Keratinocyte (primary cell): Measurements from ENCODE around the gene C9orf50. TPM values are rescaled to one million over a fixed set of nuclear protein-coding genes. Genes with fewer than 3 reads are reported as not detected.

Experiments
- DNase-seq: peaks from one replicate; pipeline ENCODE4 v3.0.0-alpha.2; 2011; ENCODE audit warnings: low read depth, missing footprints, low spot score
- FAIRE-seq: peaks from 2 replicates; lab custom pipeline; 2011; peaks lifted over from hg19 to GRCh38; lab: Jason Lieb, UNC
- H2AFZ ChIP-seq: 2 replicates; pipeline ENCODE4 v1.6.0; 2012; ENCODE audit warnings: low read length, control low read depth, inconsistent platforms; ENCODE audit not compliant: control insufficient read depth
- H3K27ac ChIP-seq: 2 replicates; pipeline ENCODE4 v1.5.1; 2011; ENCODE audit warnings: low read length; ENCODE audit not compliant: control insufficient read depth, insufficient read depth
- H3K27me3 ChIP-seq: 3 replicates; pipeline ENCODE4 v1.6.0; 2011; ENCODE audit warnings: low read length; ENCODE audit not compliant: control insufficient read depth, insufficient read depth; ENCODE audit errors: extremely low read depth
- H3K36me3 ChIP-seq, 2 experiments: 2 replicates in 1 of 2; 3 replicates in 1 of 2; pipeline ENCODE4 v1.5.1; 2011; ENCODE audit warnings: low read length in 2 of 2, mild to moderate bottlenecking in 1 of 2; ENCODE audit not compliant: control insufficient read depth in 2 of 2, insufficient read depth in 2 of 2; ENCODE audit errors: extremely low read depth in 1 of 2
- H3K4me1 ChIP-seq: 3 replicates; pipeline ENCODE4 v1.5.1; 2011; ENCODE audit warnings: low read length; ENCODE audit not compliant: control insufficient read depth, insufficient read depth; ENCODE audit errors: extremely low read depth
- H3K4me2 ChIP-seq: 3 replicates; pipeline ENCODE4 v1.6.0; 2011; ENCODE audit warnings: low read depth, low read length; ENCODE audit not compliant: control insufficient read depth, insufficient read depth; ENCODE audit errors: extremely low read depth
- H3K4me3 ChIP-seq, 3 experiments: fragments of 200-600 bp in 1 of 3; sonication (generic) in 1 of 3; 2 replicates in 2 of 3; 3 replicates in 1 of 3; pipeline ENCODE4 v1.5.1; 2011 to 2016; ENCODE audit warnings: low read length in 3 of 3, mild to moderate bottlenecking in 3 of 3, control low read depth in 2 of 3, inconsistent platforms in 1 of 3, low read depth in 1 of 3, mixed read lengths in 1 of 3, mixed run types in 1 of 3, moderate library complexity in 1 of 3; ENCODE audit not compliant: control insufficient read depth in 2 of 3, insufficient read depth in 2 of 3; ENCODE audit errors: extremely low read depth in 1 of 3
- H3K79me2 ChIP-seq: 2 replicates; pipeline ENCODE4 v1.6.0; 2012; ENCODE audit warnings: low read length; ENCODE audit not compliant: control insufficient read depth, insufficient read depth
- H3K9ac ChIP-seq: 3 replicates; pipeline ENCODE4 v1.6.0; 2011; ENCODE audit warnings: low read length; ENCODE audit not compliant: control insufficient read depth, insufficient read depth; ENCODE audit errors: extremely low read depth
- H3K9me1 ChIP-seq: 3 replicates; pipeline ENCODE4 v1.6.0; 2011; ENCODE audit warnings: low read length; ENCODE audit not compliant: control insufficient read depth, insufficient read depth; ENCODE audit errors: extremely low read depth
- H3K9me3 ChIP-seq: 2 replicates; pipeline ENCODE4 v1.5.1; 2012; ENCODE audit warnings: low read depth, low read length; ENCODE audit not compliant: control insufficient read depth
- H4K20me1 ChIP-seq: 3 replicates; pipeline ENCODE4 v1.6.0; 2011; ENCODE audit warnings: low read length; ENCODE audit not compliant: control insufficient read depth, insufficient read depth; ENCODE audit errors: extremely low read depth
- EZH2 ChIP-seq: IDR thresholded peaks from one replicate; pipeline ENCODE4 v1.6.1; 2012; ENCODE audit warnings: inconsistent platforms, mild to moderate bottlenecking, low read length, moderate library complexity
- dilution Hi-C: fragments of 300-500 bp; cut with MboI; formaldehyde crosslinking; loops from one replicate; pipeline ENCODE4 v1.7.0; 2020; ENCODE audit warnings: low sequenced_read_pairs; ENCODE audit not compliant: extremely low pct_ligation_motif_present
- polyA plus RNA-seq, 5 experiments: library from polyadenylated mRNA; depleted of rRNA in 3 of 5; stranded (reverse) in 3 of 5; stranded (forward) in 1 of 5; unstranded in 1 of 5; fragments of >200 nt; gene quantifications; 1 replicate in 1 of 5; 2 replicates in 3 of 5; 3 replicates in 1 of 5; pipeline versions ENCODE4 v1.2.1 to v1.2.3, GENCODE V29; 2011 to 2012; ENCODE audit warnings: missing spikeins in 2 of 5, low read depth in 1 of 5, low replicate concordance in 1 of 5
- TF ChIP-seq, protein P1 (sequence below), 3 experiments: IDR thresholded peaks in 1 of 3; conservative IDR thresholded peaks in 1 of 3; optimal IDR thresholded peaks in 1 of 3; 2 replicates in 2 of 3; 3 replicates in 1 of 3; pipeline versions ENCODE3 to v1.5.1; 2011; ENCODE audit warnings: low read length in 3 of 3, mild to moderate bottlenecking in 3 of 3, moderate library complexity in 2 of 3, control low read depth in 1 of 3, inconsistent platforms in 1 of 3; ENCODE audit not compliant: insufficient read depth in 2 of 3; ENCODE audit errors: extremely low read depth in 1 of 3

Gene C9orf50
- polyA plus RNA-seq, 1 donor (not counting 4 experiments of a cell fraction or from before 2014, with no cell fraction given) = not detected

DNA sequence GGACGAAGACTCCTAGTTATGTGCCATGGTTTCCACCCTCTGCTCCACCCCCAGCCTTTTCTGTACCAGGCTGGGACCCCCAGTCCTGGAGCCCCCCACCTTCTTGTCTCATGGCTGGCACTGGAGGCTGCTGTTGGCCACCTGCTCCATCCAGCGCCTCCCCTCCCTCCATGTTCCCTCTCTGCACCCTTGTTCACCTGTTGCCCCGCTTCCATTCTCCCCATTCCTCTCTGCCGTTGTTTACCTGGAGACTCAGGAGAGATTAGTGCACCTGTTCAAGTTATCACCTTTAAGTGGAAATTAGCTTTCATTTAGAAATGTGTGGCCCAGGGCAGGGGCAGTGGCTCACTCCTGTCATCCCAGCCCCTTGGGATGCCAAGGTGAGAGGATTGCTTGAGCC is 12.3 kb upstream of the C9orf50 start:
- H3K9ac ChIP-seq = no peak overlapping the region
- peaks cover 6% of the 10 kb centered on the region for H3K9me1 ChIP-seq
- H3K79me2 ChIP-seq = peaks cover 79% of the 10 kb centered on the region
- DNase-seq = no peak
- H3K4me1 ChIP-seq = peaks cover 21% of the 10 kb centered on the region
- FAIRE-seq = no peak
- no peak overlapping the region for H3K4me3 ChIP-seq
- no peaks in the 10 kb centered on the region for H3K27me3 ChIP-seq
- H3K36me3 ChIP-seq = peaks cover 36 to 44% of the 10 kb centered on the region in 2 experiments
- dilution Hi-C loops = loop anchor here (10.0 kb wide), 1 partner anchor 92 kb away; no protein-coding TSS in a partner anchor
- peaks cover 36% of the 10 kb centered on the region for H4K20me1 ChIP-seq
- H3K9me3 ChIP-seq = no peaks in the 10 kb centered on the region
- H2AFZ ChIP-seq = no peak overlapping the region
- TF ChIP-seq EZH2 = no peak
- TF ChIP-seq, protein P1, sequence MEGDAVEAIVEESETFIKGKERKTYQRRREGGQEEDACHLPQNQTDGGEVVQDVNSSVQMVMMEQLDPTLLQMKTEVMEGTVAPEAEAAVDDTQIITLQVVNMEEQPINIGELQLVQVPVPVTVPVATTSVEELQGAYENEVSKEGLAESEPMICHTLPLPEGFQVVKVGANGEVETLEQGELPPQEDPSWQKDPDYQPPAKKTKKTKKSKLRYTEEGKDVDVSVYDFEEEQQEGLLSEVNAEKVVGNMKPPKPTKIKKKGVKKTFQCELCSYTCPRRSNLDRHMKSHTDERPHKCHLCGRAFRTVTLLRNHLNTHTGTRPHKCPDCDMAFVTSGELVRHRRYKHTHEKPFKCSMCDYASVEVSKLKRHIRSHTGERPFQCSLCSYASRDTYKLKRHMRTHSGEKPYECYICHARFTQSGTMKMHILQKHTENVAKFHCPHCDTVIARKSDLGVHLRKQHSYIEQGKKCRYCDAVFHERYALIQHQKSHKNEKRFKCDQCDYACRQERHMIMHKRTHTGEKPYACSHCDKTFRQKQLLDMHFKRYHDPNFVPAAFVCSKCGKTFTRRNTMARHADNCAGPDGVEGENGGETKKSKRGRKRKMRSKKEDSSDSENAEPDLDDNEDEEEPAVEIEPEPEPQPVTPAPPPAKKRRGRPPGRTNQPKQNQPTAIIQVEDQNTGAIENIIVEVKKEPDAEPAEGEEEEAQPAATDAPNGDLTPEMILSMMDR (optimal IDR thresholded peaks at IDR 0.05 in 1 of 3, IDR thresholded peaks at IDR 0.05 in 1 of 3, conservative IDR thresholded peaks at IDR 0.05 in 1 of 3; ENCODE audit: extremely low read depth in 1 of 3, insufficient read depth in 2 of 3, low read length in 3 of 3) = no peak
- H3K27ac ChIP-seq = no peak overlapping the region
- H3K4me2 ChIP-seq = no peak overlapping the region

DNA sequence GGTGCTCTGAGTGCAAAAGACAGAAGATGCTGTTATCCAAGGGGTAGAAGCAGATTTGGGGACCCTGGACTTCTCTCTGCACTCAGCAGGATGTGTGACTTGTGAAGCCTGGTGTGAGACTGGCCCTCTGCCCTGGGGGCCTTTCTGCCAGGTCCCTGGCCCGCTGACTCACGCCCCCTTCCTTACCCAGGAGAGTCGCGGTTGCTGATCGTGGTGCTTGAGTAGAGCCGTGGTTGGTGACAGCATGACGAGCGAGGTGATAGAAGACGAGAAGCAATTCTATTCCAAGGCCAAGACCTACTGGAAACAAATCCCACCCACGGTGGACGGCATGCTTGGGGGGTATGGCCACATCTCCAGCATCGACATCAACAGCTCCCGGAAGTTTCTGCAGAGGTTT is 11.6 kb upstream of the C9orf50 start:
- H3K9me3 ChIP-seq = no peaks in the 10 kb centered on the region
- dilution Hi-C loops = loop anchor here (10.0 kb wide), 1 partner anchor 92 kb away; no protein-coding TSS in a partner anchor
- TF ChIP-seq, protein P1 (optimal IDR thresholded peaks at IDR 0.05 in 1 of 3, IDR thresholded peaks at IDR 0.05 in 1 of 3, conservative IDR thresholded peaks at IDR 0.05 in 1 of 3; ENCODE audit: extremely low read depth in 1 of 3, insufficient read depth in 2 of 3, low read length in 3 of 3) = no peak
- TF ChIP-seq EZH2 = no peak
- no peak overlapping the region for H3K4me3 ChIP-seq
- H3K9me1 ChIP-seq = peaks cover 6% of the 10 kb centered on the region
- no peak overlapping the region for H3K9ac ChIP-seq
- H3K36me3 ChIP-seq = peaks cover 29 to 38% of the 10 kb centered on the region in 2 experiments
- DNase-seq (no peak), FAIRE-seq (no peak)
- H3K4me1 ChIP-seq = peaks cover 27% of the 10 kb centered on the region
- H3K27me3 ChIP-seq = no peaks in the 10 kb centered on the region
- no peak overlapping the region for H2AFZ ChIP-seq
- peaks cover 36% of the 10 kb centered on the region for H4K20me1 ChIP-seq
- H3K4me2 ChIP-seq = no peak overlapping the region
- H3K79me2 ChIP-seq = peaks cover 81% of the 10 kb centered on the region
- H3K27ac ChIP-seq = no peak overlapping the region
